SK-N-SH (cell line): ENCODE data around the gene ACER3. TPM values are rescaled to one million over a fixed set of nuclear protein-coding genes. Genes with fewer than 3 reads are reported as not detected.

Experiments
- CTCF ChIA-PET: fragments of 300-600, 350-600 bp; formaldehyde crosslinking; extraction: SDS; loops from one replicate; lab custom pipeline; 2021; lab: Yijun Ruan, JAX
- POLR2A ChIA-PET: fragments of 350-600 bp; sonication (Branson Sonifier 250); formaldehyde crosslinking; extraction: SDS; loops from one replicate; lab custom pipeline; 2020; ENCODE audit warnings: antibody characterized with exemption, inconsistent platforms; lab: Yijun Ruan, JAX
- DNase-seq: peaks from one replicate; pipeline ENCODE4 v3.0.0; 2012
- H2AFZ ChIP-seq: fragments of 200-600 bp; sonication (generic); 2 replicates; pipeline ENCODE4 v1.8.1; 2016; ENCODE audit warnings: antibody characterized with exemption, mild to moderate bottlenecking, low read depth
- H3F3A ChIP-seq: fragments of 200-600 bp; sonication (generic); replicated peaks from 2 replicates; pipeline ENCODE3; 2016; ENCODE audit warnings: antibody characterized with exemption, mild to moderate bottlenecking; ENCODE audit not compliant: insufficient read depth
- H3K27ac ChIP-seq, 2 experiments: fragments of 200-500 bp in 1 of 2; fragments of 200-600 bp in 1 of 2; sonication (Bioruptor generic) in 1 of 2; sonication (generic), shearing (Covaris generic) in 1 of 2; 2 replicates each; pipeline versions ENCODE4 v1.5.1 to v1.6.1; 2014 to 2016; ENCODE audit warnings: low read depth in 2 of 2, inconsistent platforms in 1 of 2, low read length in 1 of 2, mild to moderate bottlenecking in 1 of 2, mixed read lengths in 1 of 2
- H3K27me3 ChIP-seq: fragments of 200-600 bp; sonication (generic), shearing (Covaris generic); 2 replicates; pipeline ENCODE4 v1.6.1; 2016; ENCODE audit warnings: mixed run types; ENCODE audit not compliant: insufficient read depth
- H3K36me3 ChIP-seq, 2 experiments: fragments of 200-500 bp in 1 of 2; fragments of 200-600 bp in 1 of 2; sonication (Bioruptor generic) in 1 of 2; sonication (generic) in 1 of 2; replicated peaks in 1 of 2; 2 replicates each; pipeline versions ENCODE3 to v1.5.1; 2014 to 2016; ENCODE audit warnings: low read length in 1 of 2, mild to moderate bottlenecking in 1 of 2; ENCODE audit not compliant: insufficient read depth in 2 of 2, control insufficient read depth in 1 of 2
- H3K4me1 ChIP-seq, 2 experiments: fragments of 200-500 bp in 1 of 2; fragments of 200-600 bp in 1 of 2; sonication (Bioruptor generic) in 1 of 2; sonication (generic), shearing (Covaris generic) in 1 of 2; 2 replicates each; pipeline versions ENCODE4 v1.5.1 to v1.6.1; 2014 to 2016; ENCODE audit warnings: low read depth in 1 of 2, low read length in 1 of 2, mixed run types in 1 of 2; ENCODE audit not compliant: insufficient read depth in 2 of 2, control insufficient read depth in 1 of 2
- H3K4me2 ChIP-seq: fragments of 200-600 bp; sonication (generic), shearing (Covaris generic); 2 replicates; pipeline ENCODE4 v1.6.1; 2017; ENCODE audit warnings: mixed run types
- H3K4me3 ChIP-seq, 2 experiments: fragments of 200-500 bp in 1 of 2; fragments of 200-600 bp in 1 of 2; sonication (Bioruptor generic) in 1 of 2; sonication (generic), shearing (Covaris generic) in 1 of 2; 2 replicates each; pipeline versions ENCODE4 v1.5.1 to v1.8.1; 2014 to 2016; ENCODE audit warnings: low read depth in 2 of 2, inconsistent platforms in 1 of 2, low read length in 1 of 2, mild to moderate bottlenecking in 1 of 2, mixed read lengths in 1 of 2, moderate library complexity in 1 of 2
- H3K79me2 ChIP-seq: fragments of 200-600 bp; sonication (generic); 2 replicates; pipeline ENCODE4 v1.8.1; 2017; ENCODE audit warnings: mild to moderate bottlenecking; ENCODE audit not compliant: insufficient read depth
- H3K9ac ChIP-seq: fragments of 200-600 bp; sonication (generic); 2 replicates; pipeline ENCODE4 v1.6.1; 2017; ENCODE audit warnings: mixed run types
- H3K9me2 ChIP-seq: fragments of 200-600 bp; sonication (generic); 2 replicates; pipeline ENCODE4 v1.6.1; 2017; ENCODE audit warnings: mixed run types
- H3K9me3 ChIP-seq: fragments of 200-600 bp; sonication (generic); 2 replicates; pipeline ENCODE4 v1.6.1; 2017; ENCODE audit warnings: mixed run types, mild to moderate bottlenecking, moderate library complexity
- H4K20me1 ChIP-seq: fragments of 200-600 bp; sonication (generic); 2 replicates; pipeline ENCODE4 v1.6.1; 2017; ENCODE audit warnings: mild to moderate bottlenecking, mixed run types; ENCODE audit not compliant: insufficient read depth
- CHD2 ChIP-seq: fragments of 150-350 bp; IDR thresholded peaks from 2 replicates; pipeline ENCODE4 v1.6.1; 2018; ENCODE audit warnings: low read length; ENCODE audit not compliant: partially characterized antibody
- ELF1 ChIP-seq: IDR thresholded peaks from 2 replicates; pipeline ENCODE4 v1.4.0; 2012
- EP300 ChIP-seq, 2 experiments: IDR thresholded peaks; 2 replicates each; pipeline versions ENCODE4 v1.4.0 to v1.6.1; 2012; ENCODE audit warnings: borderline replicate concordance in 1 of 2, low read depth in 1 of 2, low read length in 1 of 2
- EZH2phosphoT487 ChIP-seq: fragments of 200-600 bp; sonication (generic); IDR thresholded peaks from 2 replicates; pipeline ENCODE4 v1.6.1; 2017; ENCODE audit warnings: low read depth, mixed run types, mild to moderate bottlenecking, antibody characterized with exemption, moderate library complexity, borderline replicate concordance
- FOXM1 ChIP-seq: IDR thresholded peaks from 2 replicates; pipeline ENCODE4 v1.4.0; 2012; ENCODE audit warnings: low read depth, mild to moderate bottlenecking
- GATA2 ChIP-seq: sonication (generic); formaldehyde crosslinking; IDR thresholded peaks from 2 replicates; pipeline ENCODE4 v1.5.0; 2020; ENCODE audit warnings: mild to moderate bottlenecking, missing genetic modification reagents
- IRF3 ChIP-seq: fragments of 150-350 bp; IDR thresholded peaks from 2 replicates; pipeline ENCODE4 v1.6.1; 2016; ENCODE audit warnings: mild to moderate bottlenecking, low read depth, low read length
- JUND ChIP-seq: IDR thresholded peaks from 2 replicates; pipeline ENCODE4 v1.4.0; 2012
- MXI1 ChIP-seq: IDR thresholded peaks from 2 replicates; pipeline ENCODE4 v1.6.1; 2012; ENCODE audit warnings: mild to moderate bottlenecking, low read depth, low read length, improper control_type of control experiment
- RFX5 ChIP-seq: IDR thresholded peaks from 2 replicates; pipeline ENCODE4 v1.6.1; 2012; ENCODE audit warnings: mild to moderate bottlenecking, improper control_type of control experiment, low read length
- SMC3 ChIP-seq: IDR thresholded peaks from 2 replicates; pipeline ENCODE4 v1.6.1; 2012; ENCODE audit warnings: low read depth, low read length, improper control_type of control experiment
- TAF1 ChIP-seq: IDR thresholded peaks from 2 replicates; pipeline ENCODE4 v1.6.1; 2012; ENCODE audit warnings: low read depth, mild to moderate bottlenecking, low read length, moderate library complexity, borderline replicate concordance
- TCF12 ChIP-seq: IDR thresholded peaks from 2 replicates; pipeline ENCODE4 v1.4.0; 2012
- YY1 ChIP-seq: IDR thresholded peaks from 2 replicates; pipeline ENCODE4 v1.4.0; 2012; ENCODE audit warnings: low read depth, mild to moderate bottlenecking
- WGBS: methylation state at CpG from one replicate; pipeline ENCODE4 v1.1.6; 2017; ENCODE audit warnings: low lambda C conversion rate; 5-methylcytosine and 5-hydroxymethylcytosine counted together
- polyA plus RNA-seq, 3 experiments: library from polyadenylated mRNA; depleted of rRNA; stranded (reverse); fragments of >200 nt; gene quantifications; 2 replicates each; pipeline ENCODE4 v1.2.3, GENCODE V29; 2012
- TF ChIP-seq, protein P1 (sequence below): IDR thresholded peaks from 2 replicates; pipeline ENCODE4 v1.4.0; 2012; ENCODE audit warnings: low read depth, borderline replicate concordance
- TF ChIP-seq, protein P2 (sequence below): fragments of 150-350 bp; IDR thresholded peaks from 2 replicates; pipeline ENCODE4 v1.6.1; 2017; ENCODE audit warnings: antibody characterized with exemption, low read length, low read depth, borderline replicate concordance
- TF ChIP-seq, protein P3 (sequence below): IDR thresholded peaks from 2 replicates; pipeline ENCODE4 v1.6.1; 2012; ENCODE audit warnings: mild to moderate bottlenecking, low read depth, low read length, moderate library complexity

The ACER3 gene
- polyA plus RNA-seq, 1 of the 3 experiments (the other 2 are of a cell fraction) = 5.4 TPM

DNA sequence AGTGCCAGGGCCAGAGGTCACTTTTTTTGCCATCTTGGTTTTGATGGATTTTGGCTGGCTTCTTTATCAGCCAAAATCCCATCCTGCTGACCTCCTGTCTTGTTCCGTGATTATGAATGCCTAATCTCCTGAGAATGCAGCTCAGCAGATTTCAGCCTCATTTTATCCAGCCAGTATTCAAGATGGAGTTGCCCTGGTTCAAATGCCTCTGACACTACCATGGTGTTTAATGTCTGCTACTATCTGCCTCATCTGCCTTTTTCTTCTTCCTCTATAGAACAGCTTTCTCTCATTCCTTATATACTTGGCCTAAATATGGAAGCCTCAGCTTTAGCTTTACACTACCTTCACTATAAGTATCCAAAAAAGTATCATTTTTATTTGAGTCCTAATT, 50.7 kb downstream of the ACER3 start (continued):
- TF ChIP-seq, protein P1, sequence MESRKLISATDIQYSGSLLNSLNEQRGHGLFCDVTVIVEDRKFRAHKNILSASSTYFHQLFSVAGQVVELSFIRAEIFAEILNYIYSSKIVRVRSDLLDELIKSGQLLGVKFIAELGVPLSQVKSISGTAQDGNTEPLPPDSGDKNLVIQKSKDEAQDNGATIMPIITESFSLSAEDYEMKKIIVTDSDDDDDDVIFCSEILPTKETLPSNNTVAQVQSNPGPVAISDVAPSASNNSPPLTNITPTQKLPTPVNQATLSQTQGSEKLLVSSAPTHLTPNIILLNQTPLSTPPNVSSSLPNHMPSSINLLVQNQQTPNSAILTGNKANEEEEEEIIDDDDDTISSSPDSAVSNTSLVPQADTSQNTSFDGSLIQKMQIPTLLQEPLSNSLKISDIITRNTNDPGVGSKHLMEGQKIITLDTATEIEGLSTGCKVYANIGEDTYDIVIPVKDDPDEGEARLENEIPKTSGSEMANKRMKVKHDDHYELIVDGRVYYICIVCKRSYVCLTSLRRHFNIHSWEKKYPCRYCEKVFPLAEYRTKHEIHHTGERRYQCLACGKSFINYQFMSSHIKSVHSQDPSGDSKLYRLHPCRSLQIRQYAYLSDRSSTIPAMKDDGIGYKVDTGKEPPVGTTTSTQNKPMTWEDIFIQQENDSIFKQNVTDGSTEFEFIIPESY = no peak
- TF ChIP-seq EP300 (IDR thresholded peaks at IDR 0.05; ENCODE audit: borderline replicate concordance in 1 of 2, low read depth in 1 of 2, low read length in 1 of 2) (no peak), SMC3 (no peak), RFX5 (no peak), CHD2 (no peak)

DNA sequence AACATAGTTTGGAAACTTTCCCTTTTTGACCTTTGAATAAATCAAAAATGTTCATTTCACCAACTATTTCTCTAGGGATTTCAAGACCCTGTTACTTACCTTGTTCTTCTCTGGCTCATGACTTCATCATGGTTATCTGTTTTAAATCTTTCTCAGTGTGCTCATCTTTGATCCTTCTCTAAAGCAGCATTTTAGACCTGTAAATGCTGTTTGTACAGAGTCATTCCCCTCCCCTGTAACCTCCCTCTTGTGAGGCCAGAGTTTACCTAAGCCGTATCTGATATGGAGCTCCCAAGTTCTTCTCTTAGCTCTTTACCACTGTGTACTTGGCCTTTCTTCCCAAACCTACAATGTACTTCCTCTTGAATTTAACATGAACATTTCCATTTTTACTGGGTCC, 56.0 kb downstream of the ACER3 start:
- WGBS = 95% methylated on average over 1 of the region's 1 CpG
- TF ChIP-seq IRF3 (no peak), EP300 (IDR thresholded peaks at IDR 0.05; ENCODE audit: borderline replicate concordance in 1 of 2, low read depth in 1 of 2, low read length in 1 of 2) (no peak), FOXM1 (no peak), TAF1 (no peak), EZH2phosphoT487 (no peak), JUND (no peak), MXI1 (no peak), ELF1 (no peak), YY1 (no peak), TCF12 (no peak), GATA2 (CRISPR knock-in tag) (no peak)
- TF ChIP-seq, protein P2, sequence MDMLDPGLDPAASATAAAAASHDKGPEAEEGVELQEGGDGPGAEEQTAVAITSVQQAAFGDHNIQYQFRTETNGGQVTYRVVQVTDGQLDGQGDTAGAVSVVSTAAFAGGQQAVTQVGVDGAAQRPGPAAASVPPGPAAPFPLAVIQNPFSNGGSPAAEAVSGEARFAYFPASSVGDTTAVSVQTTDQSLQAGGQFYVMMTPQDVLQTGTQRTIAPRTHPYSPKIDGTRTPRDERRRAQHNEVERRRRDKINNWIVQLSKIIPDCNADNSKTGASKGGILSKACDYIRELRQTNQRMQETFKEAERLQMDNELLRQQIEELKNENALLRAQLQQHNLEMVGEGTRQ = no peak
- TF ChIP-seq, protein P3, sequence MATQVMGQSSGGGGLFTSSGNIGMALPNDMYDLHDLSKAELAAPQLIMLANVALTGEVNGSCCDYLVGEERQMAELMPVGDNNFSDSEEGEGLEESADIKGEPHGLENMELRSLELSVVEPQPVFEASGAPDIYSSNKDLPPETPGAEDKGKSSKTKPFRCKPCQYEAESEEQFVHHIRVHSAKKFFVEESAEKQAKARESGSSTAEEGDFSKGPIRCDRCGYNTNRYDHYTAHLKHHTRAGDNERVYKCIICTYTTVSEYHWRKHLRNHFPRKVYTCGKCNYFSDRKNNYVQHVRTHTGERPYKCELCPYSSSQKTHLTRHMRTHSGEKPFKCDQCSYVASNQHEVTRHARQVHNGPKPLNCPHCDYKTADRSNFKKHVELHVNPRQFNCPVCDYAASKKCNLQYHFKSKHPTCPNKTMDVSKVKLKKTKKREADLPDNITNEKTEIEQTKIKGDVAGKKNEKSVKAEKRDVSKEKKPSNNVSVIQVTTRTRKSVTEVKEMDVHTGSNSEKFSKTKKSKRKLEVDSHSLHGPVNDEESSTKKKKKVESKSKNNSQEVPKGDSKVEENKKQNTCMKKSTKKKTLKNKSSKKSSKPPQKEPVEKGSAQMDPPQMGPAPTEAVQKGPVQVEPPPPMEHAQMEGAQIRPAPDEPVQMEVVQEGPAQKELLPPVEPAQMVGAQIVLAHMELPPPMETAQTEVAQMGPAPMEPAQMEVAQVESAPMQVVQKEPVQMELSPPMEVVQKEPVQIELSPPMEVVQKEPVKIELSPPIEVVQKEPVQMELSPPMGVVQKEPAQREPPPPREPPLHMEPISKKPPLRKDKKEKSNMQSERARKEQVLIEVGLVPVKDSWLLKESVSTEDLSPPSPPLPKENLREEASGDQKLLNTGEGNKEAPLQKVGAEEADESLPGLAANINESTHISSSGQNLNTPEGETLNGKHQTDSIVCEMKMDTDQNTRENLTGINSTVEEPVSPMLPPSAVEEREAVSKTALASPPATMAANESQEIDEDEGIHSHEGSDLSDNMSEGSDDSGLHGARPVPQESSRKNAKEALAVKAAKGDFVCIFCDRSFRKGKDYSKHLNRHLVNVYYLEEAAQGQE = no peak
- CTCF ChIA-PET = interaction anchor here (0.9 to 6.9 kb wide), 6 partner anchors 26 to 182 kb away, joined by 3 to 216 read pairs (median 72); no protein-coding TSS in a partner anchor

More for the DNA sequence above, 56.0 kb downstream of the ACER3 start:
- no peak overlapping the region for H3K27ac ChIP-seq
- peaks cover 3 to 9% of the 10 kb centered on the region in 2 experiments; a peak in 2 of 4 replicates for H3K4me1 ChIP-seq
- no peak overlapping the region for H3K9ac ChIP-seq
- DNase-seq = no peak
- H3K79me2 ChIP-seq = no peaks in the 10 kb centered on the region
- no peak overlapping the region for H3K4me2 ChIP-seq
- POLR2A ChIA-PET = no interaction called here
- no peaks in the 10 kb centered on the region for H3K9me3 ChIP-seq
- no peak overlapping the region for H2AFZ ChIP-seq
- no peaks in the 10 kb centered on the region; the same call in 1 of the 2 replicates for H4K20me1 ChIP-seq
- no peaks in the 10 kb centered on the region for H3K27me3 ChIP-seq
- no peaks in the 10 kb centered on the region for H3K9me2 ChIP-seq
- peaks cover 0 to under 1% of the 10 kb centered on the region in 2 experiments for H3K36me3 ChIP-seq
- H3F3A ChIP-seq = no peaks in the 10 kb centered on the region
- no peak overlapping the region for H3K4me3 ChIP-seq
